ENCODE data around the gene ITPRIP.
A peak's percentile ranks its signal among the peaks of the same experiment; 100 is the strongest.

The ITPRIP gene

GRCh38 chr10:104337985-104338735, at the start of gene ITPRIP:
TSS of gene ITPRIP (minus strand) at chr10:104338465. CDS start at chr10:104316051, 22,414 bp downstream.
- DNase-seq, result peak in 39 of 51 donors; percentile 20 to 90 (median 64)

DNA sequence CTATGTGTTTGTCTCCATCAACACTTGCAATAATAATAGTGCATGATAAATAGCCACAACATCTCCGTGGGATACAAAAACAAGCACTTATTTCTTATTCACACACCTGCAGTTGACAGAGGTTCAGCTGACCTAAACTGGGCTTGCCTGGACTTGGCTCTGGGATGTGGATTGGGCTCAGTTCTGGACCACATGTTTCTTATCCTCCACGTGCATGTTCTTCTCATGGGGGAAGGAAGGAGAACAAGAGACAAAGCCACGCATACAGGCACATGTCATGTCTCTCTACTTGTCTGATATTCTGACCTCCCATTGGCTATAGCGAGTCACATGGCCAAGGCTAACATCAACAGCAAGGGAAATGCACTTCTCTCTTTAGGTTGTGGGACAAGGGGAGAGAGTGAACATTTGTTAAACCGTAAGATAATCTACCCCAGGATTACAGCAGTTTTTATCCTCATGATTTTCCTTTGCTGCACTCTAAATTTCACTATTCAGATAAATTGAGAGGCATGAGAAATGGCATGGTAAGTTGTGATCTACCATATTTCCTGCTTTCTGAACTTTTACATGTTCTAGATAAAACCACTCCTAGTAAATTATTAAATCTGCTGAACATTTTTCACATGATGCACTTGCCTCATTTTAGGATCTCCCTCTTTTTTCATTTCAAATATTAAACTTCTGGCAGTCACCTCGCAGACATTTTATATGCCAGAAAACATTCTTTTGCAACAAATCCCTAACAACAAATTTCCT, 49.0 kb upstream of the ITPRIP start:
- DNase-seq, result no peak

- DNase-seq, result no peak
These were observed 42.1 kb upstream of the ITPRIP start for GRCh38 chr10:104380336-104380735.

DNA sequence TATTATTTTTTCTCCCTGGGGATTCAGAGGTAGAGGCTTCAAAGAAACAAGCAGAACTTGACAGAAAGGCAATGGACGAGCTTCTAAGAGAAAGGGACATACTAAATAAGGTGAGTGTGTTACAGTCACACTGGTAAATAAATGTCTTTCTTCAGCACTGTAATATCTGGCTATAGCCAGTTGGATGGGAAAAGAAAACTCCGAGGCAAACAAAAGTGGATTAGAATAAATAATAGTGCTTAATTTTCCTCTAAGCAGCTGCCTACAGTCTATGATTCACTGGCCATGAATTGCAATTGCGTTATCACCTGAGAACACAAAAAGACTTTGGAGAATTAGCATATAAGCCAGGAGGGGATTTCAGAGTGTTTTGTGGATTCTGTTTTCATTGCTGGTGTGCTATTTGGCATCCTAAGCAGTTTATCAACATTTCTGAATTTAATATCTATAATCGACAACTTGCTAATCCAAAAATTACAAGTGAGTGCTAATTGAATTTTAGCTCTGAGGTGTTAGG, 38.6 kb upstream of the ITPRIP start:
- DNase-seq, result no peak

DNA sequence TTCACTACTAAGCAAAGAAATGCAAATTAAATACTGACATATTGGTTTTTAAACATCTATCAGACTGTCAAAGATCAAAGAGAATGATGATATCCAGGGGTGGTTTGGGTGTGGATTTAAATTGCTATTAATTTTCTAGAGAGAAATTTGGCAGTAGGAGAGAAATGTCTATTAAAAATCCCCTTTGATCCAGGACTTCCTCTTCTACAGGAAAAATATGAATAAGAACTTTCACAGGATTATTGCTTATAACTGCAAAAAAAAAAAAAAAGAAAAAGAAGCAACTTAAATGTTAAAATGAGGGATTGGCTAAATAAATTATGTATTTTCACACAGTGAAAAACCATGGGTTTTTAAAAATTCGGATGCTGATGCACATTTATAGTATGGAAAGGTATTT, 36.3 kb upstream of the ITPRIP start:
- no peak for DNase-seq

DNA sequence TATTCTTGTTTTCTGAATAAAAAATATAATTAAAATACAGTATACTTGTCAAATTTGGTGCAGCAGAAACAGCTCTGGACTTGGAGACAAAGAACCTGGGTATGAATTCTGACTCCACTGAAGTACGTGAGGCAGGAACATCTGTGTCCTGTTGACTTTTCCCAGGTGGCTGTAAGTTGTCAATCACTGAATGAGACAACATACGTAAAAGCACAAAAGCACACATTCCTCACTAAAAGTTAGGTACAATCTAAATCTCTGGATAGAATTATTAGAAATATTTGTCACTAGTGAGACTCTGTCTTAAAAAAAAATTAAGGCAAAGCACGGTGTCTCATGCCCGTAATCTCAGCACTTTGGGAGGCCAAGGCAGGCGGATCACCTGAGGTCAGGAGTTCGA, 33.5 kb upstream of the ITPRIP start:
- DNase-seq, result no peak

GRCh38 chr10:104368381-104368780, 30.1 kb upstream of the ITPRIP start:
- no peak for DNase-seq

GRCh38 chr10:104367904-104368303, 29.6 kb upstream of the ITPRIP start:
- peak in 1 of 51 donors; percentile 40 for DNase-seq

DNA sequence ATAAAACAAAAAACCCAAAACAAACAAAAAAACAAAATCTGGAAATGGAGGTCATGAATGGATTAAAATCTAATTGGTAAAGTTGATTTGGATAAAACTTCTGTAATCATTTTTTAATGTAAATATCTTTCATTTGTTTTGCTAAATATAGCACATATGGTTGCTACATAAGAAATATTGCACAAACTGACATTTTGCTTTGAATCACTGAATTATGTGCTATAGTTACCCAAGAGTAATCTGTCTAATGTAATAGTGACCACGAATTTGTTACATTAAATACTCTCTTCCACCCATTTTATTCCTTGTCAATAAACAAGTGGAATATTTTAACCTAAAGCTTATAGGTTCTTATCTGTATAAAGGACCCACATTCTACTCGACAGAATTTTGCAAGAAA, 21.5 kb upstream of the ITPRIP start:
- DNase-seq, result no peak

DNA sequence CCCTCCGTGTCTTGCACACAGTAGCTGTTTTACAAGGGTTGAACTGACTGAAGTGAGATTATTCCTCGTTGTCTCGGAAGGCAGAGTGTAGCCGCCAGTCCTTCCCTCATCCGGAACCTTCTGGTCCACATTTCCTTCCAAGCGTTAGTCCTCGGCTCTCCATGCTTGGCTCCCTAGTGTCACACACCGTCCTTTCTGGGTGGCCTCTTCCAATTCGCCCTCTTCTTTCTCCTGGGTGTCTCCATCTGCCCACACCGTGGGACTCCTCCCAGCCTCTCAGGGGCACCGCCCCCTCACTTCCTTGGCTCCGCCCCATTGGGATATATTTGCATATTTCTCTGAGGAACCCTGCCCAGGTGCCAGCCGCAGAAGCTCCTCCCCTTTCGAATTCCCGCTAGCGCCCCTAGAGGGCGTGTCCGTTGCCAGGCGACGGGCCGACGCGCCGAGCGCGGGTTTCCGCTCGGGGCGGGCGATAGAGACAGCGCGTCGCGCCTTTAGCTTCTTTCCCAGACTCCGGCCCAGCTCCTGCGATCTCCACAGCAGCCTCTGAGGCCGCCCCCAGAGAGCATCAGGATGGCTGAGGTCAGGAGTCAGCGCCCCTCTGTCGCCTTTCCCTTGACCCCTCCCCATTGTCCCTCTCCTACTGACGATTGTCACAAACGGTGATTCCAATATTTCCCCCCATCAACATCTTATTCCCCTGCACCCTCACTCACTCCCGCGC, 15.2 kb upstream of the ITPRIP start, which contains the start of gene CFAP58:
CFAP58 (plus strand) TSS at position 509 of the 724 bp plus-strand sequence; CDS start at position 574, 65 bp downstream.
- peak in 48 of 51 donors; percentile 18 to 88 (median 69) for DNase-seq

DNA sequence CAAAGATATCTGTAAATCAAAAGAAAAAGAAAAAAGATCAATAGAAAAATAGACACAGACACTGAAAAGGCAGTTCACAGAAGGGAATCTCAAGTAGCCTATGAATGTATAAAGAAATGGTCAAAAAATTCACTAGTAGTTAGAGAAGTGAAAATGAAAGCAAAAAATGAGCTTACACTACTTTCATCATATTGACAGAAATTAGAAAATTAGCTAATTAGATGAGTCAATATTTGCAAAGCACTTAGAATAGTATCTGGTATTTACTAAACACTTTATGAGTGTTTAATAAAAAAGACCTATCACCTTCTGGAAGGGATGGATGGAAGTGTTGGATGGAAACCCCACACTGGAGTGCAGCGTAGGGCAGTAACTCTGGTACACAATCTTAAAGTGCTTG, 13.7 kb upstream of the ITPRIP start:
- no peak for DNase-seq

- DNase-seq, result no peak
These were observed 12.9 kb upstream of the ITPRIP start for GRCh38 chr10:104351061-104351702.

DNA sequence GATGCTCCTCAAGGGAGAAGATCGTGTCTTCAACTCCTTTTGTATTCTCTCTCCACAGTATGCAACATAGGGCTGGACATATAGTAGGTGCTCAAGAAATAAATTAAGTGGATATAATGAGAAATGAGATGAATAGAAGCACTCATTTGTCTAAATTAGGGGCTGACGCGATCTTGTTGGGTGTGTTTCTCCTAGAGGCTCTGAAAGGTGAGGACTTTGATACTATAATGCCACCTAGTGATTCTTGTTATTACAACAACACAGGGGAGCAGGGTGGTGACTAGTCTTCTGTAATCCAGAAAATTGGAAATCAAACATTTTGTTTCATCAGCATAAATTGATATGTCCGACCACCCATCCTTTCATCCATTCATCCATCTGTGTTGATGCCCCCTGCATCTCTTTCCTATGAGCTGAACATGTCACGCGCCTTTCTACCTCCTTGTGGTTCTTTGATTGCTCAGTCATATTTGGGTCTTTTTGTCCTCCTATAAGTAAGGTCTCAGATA, 11.9 kb upstream of the ITPRIP start:
- peak in 3 of 51 donors; percentile 8 to 60 (median 32) for DNase-seq

DNA sequence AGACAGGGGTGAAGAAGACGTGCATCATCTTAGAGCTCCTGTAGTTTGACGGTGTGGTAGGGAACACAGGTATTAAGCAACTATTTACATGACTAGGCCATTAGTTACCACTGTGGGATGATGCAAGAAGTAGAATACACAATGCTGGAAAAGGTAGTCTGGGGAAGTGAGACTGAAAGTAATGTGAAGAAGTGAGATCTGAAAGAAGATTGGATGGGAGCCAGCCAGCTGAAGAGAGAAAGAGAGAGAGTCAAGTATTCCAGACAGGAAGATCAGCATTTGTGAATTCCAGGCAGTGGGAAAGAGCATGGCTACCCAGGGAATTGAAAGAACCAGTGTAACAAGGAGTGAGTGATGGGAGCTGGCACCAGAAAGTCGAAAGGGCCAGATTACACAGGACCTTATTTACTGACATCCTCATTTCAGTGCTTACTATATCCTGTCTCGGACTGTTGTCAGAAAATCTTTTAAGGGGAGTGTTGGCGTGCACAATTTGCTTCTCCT, 11.4 kb upstream of the ITPRIP start:
- DNase-seq, result peak in 1 of 51 donors; percentile 35

GRCh38 chr10:104348601-104349000, 10.3 kb upstream of the ITPRIP start:
- no peak for DNase-seq

GRCh38 chr10:104347295-104348045, 9.2 kb upstream of the ITPRIP start:
- DNase-seq, result no peak

- no peak for DNase-seq
These were observed 7.7 kb upstream of the ITPRIP start for GRCh38 chr10:104345941-104346340.

GRCh38 chr10:104345515-104345914, 7.2 kb upstream of the ITPRIP start:
- DNase-seq, result no peak

DNA sequence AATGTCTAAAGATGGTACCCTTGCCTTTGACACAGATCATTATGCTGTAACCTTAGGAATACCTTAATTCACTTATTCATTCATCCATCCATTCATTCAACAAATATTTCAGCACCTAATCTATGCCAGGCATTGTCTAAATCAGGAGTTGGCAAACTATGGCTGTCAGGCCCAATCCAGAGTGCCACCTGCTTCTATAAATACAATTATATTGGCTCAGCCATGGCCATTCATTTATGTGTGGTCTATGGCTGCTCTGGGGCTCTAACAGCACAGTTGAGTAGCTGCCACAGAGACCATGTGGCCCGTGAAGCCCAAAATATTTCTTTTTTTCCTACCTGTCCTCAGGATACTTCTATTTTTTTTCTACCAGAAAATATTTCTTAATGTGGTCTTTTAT, 6.0 kb upstream of the ITPRIP start:
- DNase-seq, result no peak

DNA sequence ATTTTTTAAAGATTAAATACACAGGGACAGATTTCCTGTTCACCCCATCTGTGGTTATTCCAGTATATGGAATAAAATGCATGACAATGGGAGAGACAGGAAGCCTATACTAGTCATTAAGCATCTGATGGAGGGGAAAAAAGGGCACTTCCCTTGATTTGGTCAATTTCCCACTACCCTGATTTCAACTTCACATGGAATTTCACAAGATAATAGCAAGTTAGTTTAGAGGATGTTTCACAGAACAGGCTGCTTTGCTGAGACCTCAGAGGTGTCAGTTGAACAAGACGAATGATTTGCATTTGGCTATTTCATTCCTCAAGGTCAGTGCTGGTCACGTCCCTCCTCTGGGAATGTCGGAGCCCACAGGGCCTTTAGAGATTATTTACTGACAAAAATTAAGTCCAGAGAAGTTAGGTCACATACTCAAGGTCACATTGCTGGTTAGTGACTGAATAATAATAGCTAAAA, 4.7 kb upstream of the ITPRIP start:
- no peak for DNase-seq
